Hindlimb muscle (tissue), 1 donor: Measurements from ENCODE around the gene NPB. TPM values are rescaled to one million over a fixed set of nuclear protein-coding genes. Genes with fewer than 3 reads are reported as not detected.

ENCODE experiments used
- DNase-seq: peaks from one replicate; pipeline ENCODE4 v3.0.0-alpha.2; 2013
- polyA plus RNA-seq: library from polyadenylated mRNA; unstranded; fragments of 120-200 nt; gene quantifications from one replicate; pipeline ENCODE4 v1.2.1, GENCODE V29; 2013; ENCODE audit not compliant: insufficient read length

NPB gene
- polyA plus RNA-seq, 1 donor, result 0.96 TPM

DNA sequence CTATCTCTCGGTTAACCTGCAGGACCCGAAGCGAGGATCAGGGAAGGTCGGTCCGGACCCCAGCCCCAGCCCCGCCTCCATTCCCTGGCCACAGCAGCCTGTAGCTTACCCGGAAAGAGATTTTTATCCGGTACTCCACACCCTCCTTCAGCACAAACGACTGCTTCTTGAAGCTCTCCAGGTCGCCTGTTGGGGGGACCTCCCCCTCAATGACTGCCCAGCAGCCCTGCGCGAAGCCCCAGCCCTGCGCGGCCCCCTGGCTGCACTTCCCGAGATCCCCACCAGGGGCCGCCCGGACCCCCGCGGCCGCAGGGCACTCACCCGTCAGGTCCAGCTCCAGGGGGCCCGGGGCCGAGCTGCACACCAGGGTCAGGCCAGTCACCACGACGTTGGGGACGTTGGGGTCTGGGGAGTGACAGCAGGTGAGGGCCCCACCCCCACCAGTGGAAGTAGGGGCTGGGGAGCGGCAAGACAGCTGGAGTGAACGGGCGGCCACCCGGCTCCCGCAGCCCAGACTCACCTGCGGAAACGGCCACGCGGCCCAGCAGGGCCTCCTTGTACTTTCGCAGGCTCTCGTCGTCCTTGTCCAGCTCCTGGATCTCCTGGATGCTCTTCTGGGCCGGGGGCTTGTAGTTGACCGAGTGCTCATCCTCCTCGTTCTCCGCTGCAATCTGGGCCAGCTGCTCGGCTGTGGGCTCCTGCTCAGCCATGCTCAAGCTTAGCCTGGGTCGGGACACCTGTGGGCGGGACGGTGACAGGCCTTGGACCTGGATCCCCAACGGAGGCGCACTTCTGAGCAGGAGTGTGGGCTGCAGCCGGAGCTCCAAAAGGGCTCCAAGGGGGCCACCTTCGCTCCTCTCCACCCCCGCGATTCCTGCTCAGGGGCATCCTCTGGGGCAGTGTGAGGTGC is 32.6 kb upstream of the NPB start:
- DNase-seq, result no peak

DNA sequence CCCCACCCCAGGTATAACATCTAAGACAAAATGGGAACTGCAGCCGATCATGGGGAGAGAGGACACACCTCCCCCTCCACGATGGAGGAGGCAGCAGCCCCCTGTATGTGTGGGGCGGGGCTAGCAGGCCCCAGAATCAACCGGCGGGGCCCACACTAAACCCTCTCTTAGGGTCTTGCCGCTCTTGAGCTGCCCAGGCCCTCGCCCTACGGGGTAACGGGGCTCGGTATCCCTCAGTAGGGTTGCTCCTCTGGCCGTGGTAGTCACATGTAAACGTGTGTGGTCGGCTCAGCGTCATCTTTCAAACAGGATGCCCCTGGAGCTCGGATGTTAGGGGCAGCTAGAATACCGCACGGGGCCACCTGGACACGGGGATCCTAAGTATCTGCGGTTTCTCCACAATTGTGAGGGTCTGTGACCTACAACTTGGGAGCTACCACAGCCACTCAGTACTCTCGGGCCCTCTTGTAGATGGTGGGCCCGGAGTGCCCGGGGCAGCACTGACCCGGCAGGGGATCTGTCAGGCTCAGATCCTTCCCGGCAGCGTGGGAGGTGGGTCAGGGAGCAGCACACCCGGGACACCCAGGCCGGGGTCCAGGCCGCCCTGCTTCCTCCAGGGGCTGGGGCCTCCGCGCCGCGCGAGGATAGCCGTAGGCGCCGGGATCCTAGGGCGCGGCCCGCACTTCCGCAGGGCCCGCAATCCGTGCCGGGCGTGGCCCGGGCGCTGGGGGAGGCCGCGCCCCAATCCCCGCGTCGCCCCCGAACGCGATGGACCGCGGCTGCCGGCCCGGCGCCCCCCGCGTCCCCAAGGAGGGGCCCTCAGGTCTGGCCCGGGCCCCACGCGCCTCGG is 31.7 kb upstream of the NPB start:
- DNase-seq, result no peak

DNA sequence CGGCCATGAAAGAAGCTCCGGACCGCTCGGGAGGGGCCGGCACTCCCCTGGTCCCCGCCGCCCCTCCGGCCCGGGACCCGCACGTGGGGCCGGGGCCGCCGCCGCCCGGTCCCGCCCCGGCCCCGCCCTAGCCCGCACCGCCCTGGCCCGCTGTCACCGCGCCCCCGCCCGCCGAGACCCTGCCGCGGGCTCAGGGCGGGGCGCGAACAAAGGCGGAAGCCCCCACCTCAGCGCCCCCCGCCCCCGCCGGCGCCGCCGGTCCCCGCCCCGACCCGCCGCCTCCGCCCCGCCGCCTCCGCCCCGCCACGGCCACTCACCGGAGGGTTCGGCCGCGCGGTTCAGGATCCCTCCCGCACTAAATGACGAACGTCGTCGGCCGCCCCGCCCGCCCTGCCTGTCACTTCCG is 31.1 kb upstream of the NPB start, which contains the start of gene ARHGDIA:
Gene ARHGDIA (minus strand): TSS at position 357 of the 406 bp plus-strand sequence. CDS start 1,407 bp downstream, outside the sequence.
- no peak for DNase-seq

DNA sequence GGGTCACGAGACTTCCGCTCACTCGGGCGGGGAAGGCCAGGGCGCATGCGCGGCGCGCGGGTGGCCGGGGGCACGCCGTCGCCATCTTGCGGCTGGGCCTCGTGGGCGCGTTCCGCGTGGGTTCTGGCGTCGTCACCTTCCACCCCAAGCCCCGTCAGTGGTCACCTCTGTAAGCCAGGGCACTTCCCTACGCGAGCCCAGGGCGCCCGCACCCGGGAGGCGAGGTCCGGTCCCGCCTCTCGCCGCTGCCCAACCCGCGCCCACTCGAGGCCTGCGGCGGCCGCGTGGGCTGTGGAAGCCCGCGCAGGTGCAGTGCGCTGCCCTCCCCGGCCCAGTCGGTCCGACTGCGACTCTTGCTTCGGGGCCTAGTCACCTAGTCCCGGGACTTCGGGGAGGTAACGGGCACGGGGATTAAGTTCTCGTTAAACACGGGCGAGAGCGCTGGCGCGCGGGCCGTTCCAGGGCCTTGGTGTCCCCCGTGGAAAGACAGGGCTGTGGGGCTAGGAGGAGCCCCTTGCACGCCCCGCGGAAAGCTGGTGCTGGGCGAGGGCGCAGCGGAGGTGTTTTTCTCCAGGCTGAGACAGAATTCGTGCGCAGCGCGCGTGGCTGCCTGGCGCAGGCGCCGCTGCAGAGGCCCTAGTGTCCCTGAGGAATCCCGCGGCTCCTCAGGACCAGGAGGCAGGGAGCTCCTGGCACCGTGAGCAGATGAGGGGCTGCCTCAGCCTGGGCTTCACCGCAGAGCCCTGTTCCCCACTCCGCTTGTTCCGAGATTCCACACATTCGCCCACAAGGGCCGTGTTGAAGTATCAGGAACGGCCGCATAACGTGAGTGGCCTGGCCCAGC is 30.4 kb upstream of the NPB start:
- peak; percentile 94 for DNase-seq

DNA sequence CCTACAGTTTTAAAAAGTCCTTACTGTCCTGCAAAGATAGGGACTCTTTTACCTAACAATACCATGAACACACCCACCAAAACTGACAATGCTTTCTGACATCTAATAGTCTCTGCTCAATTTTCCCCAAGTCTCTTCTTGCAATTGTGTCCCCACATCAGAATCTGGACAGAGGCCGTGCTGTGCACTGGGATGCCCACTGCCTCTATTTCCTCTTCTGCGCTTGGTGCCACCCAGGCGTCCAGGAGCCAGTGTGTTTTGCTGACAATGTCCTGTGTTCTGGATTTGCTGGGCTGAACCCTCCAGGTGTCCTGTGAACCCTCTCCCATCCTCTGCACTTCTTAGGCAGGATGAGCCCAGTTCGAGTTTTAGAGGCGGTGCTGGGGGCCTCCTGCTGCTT is 24.5 kb upstream of the NPB start:
- DNase-seq, result no peak

DNA sequence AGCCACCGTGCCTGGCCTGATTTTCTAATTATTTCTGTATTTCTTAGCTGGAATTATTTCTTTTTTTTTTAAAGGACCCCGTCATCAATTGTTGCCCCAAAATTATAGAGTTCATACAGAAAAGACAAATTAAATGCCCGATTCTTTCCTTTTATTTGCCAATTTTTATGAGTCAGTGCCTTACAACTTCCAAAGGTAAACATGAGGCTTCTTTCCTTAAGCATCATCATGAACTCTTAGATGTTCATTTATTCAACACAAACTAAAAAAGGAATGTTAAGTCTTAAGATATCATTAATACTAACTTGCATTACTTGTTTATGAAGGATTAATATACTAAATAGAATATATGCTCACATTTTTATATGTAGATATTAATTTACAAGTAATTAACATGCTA is 23.7 kb upstream of the NPB start:
- DNase-seq, result no peak

DNA sequence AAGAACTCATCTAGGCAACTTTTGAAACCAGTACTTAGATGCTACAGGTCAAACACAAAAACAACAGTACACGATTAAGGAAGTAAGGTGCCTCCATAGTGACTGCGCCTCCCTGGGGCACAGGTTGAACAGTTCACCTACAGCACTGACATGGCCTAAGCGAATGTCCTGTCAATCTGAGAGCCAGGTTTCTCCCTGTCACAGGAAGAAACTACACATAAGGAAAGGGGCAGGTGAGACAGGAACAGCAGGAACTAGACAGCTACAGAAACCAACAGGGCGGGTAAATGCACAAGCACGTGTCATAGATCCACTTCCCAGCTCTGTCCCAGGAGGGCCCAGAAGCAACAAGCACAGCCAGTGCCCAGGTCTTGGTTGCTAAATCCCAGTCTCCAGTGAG is 22.9 kb upstream of the NPB start:
- DNase-seq, result no peak

DNA sequence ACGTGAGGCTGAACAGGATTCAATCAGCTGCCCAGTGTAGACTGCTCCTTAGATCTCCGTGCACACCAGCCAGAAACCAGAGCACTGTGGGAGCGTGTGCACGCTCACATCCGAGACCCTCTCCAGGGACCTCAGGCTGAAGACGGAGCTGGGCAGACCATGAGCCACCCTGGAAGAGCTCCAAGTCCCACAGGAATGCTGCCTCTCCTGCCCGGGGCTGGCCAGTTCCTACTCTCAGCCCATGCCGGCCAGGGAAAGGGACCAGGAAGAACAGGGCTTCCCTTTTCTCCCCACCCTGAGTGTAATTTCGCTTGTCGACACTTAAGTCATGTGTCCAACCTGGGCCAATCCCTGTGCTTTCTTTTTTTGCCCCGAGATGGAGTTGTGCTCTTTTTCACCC is 17.5 kb upstream of the NPB start:
- no peak for DNase-seq

DNA sequence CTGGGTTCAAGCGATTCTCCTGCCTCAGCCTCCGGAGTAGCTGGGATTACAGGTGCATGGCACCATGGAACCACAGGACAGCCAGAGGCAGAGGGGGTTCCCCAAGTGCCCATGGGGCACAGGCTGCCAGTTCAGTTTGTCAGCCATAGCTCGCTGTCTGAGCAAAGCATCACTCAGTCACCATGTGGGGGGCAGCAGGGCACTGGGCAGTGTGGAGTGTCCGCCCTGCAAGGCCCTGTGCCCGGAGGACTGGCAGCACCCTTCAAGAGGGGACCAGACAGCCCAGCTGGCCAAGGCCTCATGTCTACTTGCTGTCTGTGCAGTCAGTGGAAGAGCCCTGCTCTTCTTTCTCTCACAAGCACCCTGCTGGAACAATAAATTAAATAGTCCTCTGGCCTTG is 17.1 kb upstream of the NPB start:
- DNase-seq, result no peak

DNA sequence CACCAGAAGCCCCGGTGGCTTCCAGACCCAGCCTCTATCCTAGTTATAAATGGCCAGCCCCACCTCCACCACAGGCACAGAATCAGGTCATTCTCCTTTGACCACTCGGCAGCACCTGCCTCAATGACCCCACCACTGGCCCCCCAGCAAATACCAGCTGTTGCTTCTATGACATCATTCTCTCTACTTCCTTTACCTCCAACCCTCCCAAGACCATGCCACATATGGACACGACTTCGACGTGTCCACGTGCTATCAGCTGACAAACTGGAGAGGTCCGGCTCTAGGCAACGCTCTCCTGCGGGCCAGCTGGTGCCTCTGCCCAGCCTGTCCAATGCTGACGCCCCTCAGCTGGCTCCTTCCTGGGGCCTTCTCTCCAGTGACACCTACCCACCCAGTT is 16.6 kb upstream of the NPB start:
- no peak for DNase-seq

DNA sequence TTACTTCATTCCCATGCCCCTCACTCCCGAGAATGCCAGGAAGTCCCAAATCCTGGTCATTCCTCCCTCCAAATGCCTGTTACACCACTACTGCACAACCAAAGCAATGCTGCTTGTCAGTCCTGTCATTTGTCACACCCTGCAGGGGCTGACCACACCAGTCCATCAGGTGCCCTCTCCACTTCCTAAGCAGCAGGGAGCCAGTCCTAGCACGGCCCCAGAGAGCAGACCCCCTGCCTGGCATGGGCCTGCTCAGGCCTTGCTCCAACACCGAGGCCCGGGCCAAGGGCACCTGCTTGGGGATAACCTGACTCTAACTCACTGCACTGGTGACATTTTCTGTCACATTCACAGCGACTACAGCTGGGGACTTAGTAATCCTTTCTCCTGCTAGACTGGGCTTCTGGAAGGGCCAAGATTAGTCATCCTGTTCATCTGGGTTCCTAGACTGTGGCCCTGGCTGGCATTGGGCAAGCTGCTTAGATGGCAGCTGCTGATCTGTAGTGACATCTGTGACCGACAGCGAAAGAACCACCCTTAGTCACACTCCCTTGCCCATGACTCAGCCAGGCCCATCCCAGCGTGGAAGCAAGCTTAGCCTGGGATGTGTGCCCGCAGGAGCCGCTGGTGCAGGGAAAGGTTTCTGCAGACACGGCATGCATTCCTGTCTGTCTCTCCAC is 16.0 kb upstream of the NPB start:
- no peak for DNase-seq

DNA sequence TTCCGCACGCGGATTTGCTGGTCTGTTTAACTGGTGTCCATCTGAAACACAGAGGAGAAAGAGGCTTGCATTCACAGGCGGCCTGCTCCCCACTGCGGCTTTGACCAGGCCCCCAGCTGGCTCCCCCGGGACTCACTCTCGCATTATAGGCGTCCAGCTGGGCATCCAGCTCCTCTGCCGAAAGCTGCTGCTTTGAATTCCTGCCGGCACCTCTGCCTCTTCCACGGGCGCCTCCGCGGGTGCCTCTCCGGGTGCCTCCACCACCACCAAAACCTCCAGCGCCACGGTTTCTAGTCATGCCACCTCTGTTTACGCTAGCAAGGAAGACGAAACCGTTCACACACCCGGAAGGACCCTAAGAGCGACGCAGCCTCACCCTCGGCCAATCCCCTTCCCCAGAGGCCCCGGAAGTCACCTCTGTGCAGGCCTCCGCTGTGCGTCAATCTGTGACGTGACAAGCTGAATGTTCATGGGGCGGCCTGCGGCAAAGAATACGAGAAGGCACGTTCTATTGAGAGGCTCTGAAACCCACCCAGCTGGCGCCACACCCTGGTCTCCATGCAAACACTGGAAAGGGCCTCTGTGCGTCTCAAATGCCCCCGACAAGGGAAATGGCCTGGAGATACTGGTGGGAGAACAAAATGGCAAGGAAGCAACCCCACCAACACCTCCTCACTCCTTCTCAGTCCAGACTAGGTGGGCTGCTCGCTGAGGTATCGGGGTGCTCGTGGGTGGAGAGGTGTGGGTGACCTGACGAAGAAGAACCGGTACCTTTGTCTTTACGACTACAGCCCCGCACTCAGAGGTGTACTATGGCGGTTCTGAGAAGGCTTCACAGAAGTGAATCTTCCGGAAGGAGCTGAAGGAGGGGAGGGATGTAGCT is 13.7 kb upstream of the NPB start:
- no peak for DNase-seq

DNA sequence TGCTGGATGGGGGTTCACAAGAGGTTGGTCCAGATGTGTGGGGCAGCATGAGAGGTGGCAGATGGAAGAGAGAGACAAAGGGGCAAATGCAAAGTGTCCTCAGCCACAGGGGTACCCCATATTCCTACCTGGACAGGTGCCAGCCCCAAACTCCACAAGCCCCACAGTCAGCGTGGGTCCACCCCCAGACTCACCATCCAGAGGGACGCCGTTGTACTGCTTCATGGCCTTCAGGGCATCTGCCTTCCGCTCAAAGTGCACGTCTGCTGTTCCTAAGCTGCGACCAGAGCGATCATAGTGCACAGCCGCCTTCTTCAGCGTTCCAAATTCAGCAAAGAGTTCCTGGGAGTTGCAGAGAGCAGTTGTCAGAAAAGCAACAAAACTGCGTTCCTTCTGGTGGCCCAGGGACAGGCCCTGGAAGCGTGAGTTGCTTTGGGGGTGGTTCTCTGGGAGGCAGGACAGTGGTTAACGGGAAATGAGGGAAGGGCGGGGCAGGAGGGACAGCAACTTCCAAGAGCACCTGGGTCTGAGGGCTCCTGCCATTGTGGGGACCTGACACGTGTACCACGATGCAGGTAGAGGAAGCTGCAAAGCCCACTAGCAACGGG is 12.9 kb upstream of the NPB start:
- no peak for DNase-seq

DNA sequence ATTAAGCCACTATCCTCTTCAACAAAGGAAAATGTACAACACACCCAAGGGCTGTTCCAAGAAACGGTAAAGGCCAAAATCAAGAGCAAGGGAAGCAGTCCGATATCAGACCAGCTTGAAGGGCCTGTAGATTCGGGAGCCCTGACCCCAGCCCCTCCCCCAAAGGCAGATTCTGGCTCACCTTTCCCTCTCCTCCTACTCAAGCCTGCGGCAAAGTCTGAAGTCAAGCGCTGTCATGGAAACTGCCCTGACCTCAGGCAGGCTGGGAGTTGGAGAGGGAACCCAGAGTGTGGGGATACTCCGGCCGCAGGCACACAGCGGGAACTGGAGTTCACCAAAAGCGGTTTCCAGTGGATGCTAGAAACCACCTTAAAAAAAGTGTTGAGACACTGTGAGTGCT is 12.4 kb upstream of the NPB start:
- DNase-seq, result no peak

DNA sequence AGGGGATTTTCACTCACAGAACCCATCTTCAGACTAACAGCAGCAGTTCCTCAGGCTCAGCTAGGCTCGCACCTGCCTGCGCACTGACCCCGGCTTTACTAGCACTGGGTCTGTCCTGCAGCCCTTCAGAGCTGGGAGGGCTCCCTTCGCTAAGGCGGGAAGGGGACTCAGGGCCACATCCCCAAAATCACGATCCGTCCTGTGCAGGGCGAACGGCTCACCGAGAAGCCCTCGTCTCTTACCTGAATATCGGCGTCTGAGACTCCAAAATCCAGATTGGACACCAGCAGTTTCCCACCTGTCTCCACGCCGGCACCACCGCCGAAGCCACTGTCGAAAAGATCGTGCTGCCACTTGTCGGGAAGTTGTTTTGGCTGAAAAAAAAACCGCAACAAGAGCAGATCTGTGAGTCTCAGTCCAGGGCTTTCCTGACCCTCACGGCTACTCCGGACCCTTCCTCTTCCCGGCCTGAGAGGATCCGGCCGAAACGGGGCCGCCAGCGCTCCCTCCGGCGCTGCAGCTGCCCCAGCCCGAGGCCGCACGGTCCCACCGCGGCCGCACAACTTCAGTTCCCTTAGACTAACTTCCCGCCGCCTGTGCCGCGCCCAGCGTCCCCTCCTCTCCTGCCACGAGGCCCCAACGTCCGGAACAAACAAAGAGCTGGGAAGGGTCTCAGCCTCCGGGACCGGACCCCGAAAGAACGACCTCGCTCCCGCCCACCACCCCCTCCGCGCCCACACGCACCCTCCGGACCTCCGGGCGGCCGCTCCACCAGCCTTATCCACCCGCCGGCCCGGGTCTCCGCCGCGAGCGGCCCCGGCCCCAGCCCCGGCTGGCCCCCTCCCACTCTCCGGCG is 11.4 kb upstream of the NPB start:
- no peak for DNase-seq

DNA sequence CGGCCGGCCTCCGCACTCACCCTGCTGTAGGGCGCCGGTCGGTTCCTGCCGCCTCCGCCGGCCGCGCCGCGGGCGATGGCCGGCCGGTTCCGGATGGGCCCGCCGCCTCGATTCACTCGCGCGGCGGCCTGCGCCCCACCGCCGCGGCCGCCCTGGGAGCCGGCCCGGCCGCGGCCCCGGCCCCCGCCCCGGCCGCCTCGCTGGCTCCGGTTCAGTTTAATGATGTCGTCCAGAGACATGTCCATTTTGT is 10.8 kb upstream of the NPB start:
- DNase-seq, result no peak

DNA sequence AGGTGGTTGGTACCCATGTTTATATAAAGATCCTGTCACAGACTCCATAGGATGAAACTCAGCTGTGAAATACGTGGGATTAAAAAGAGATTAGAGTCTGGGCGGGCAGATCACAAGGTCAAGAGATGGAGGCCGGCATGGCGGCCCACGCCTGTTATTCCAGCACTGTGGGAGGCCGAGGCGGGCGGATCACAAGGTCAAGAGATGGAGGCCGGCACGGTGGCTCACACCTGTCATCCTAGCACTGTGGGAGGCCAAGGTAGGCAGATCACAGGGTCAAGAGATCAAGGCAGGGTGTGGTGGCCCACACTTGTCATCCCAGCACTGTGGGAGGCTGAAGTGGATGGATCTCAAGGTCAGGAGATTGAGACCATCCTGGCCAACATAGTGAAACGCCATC is 6.6 kb upstream of the NPB start:
- DNase-seq, result no peak

DNA sequence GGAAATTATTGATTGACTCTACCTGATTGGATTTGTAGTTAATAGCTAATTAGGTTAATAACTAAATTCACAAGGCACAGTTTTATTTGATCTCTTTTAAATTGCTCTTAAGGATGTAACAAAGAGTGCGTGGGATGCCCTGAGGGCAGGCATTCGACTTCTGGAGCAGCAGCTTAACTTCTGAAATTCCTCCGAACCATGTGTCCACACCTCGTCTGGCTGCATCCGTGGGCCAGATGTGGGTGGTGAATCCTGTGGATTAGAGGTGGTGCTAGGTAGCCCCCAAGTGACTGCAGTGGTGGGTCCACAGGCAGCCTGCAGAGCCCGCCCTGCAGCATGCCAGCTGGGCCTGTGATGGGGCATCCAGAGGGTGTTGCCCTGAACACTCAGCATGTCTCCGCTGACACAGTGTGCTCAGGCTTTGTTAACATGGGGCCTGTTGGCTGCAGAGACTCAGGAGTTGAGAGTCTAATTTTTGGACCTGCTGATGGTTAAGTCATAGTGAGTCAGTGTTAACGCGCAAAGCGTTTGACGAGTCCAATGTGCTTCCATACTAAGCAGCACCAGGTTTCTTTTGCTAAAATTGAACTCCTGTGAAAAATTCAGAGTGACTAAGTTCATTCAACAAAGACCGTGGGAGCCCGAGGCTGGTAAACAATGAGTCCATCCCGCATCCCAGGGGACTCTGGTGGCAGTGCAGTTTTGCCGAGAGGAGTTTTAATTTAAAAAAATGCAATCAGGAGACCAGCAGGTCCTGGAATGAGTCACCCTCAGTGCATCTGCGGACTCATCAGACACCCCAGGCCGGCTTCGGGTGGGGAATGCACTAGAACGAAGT is 3.8 kb upstream of the NPB start:
- no peak for DNase-seq

DNA sequence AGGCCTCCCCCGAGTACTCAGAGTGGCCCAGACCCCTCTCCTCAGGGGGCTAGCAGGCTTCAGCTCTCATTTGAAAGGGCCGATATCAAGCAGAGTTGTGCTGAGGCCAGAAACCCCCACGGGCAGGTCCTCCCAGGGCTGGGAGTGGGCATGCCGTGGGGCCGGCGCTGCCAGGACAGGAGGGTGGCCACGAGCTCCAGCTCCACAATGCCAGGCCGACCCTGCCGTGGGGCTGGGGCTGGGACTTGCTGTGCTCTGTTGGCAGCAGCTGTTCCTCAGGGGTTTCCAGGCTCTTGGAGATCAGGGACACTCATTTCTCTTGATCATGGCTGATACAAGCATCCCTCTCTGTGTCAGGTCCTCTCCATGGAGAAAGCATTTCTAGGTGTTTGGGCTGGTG is 3.2 kb upstream of the NPB start:
- no peak for DNase-seq
